Heart left ventricle (tissue), 16 donors: ENCODE measurements around the gene MICALL2. TPM values are rescaled to one million over a fixed set of nuclear protein-coding genes. Genes with fewer than 3 reads are reported as not detected.

ENCODE experiments used
- ATAC-seq, 4 donors: fragments of 200-7000 bp; cut with Tn5 transposase; one replicate each; pipeline ENCODE4 v1.9.1; 2020 to 2022; ENCODE audit warnings: moderate library complexity in 4 of 4, mild to moderate bottlenecking in 3 of 4, moderate number of reproducible peaks in 1 of 4
- DNase-seq, 5 donors: peaks; one replicate each; pipeline ENCODE4 v3.0.0-alpha.2; 2020
- H3K27ac ChIP-seq, 12 donors: fragments of 200-600 bp; sonication (generic) in 4 of 12; one replicate each; pipeline versions ENCODE4 v1.5.0 to v1.8.0; 2016 to 2022; ENCODE audit warnings: mild to moderate bottlenecking in 2 of 12
- H3K27me3 ChIP-seq, 9 donors: fragments of 200-600 bp; sonication (generic) in 2 of 9; one replicate each; pipeline versions ENCODE4 v1.5.1 to v1.8.0; 2016 to 2022; ENCODE audit warnings: mild to moderate bottlenecking in 3 of 9
- H3K36me3 ChIP-seq, 9 donors: fragments of 200-600 bp; sonication (generic) in 2 of 9; one replicate each; pipeline versions ENCODE4 v1.5.0 to v1.8.0; 2018 to 2022; ENCODE audit warnings: mild to moderate bottlenecking in 2 of 9
- H3K4me1 ChIP-seq, 12 donors: fragments of 200-600 bp; sonication (generic) in 4 of 12; one replicate each; pipeline versions ENCODE4 v1.5.0 to v1.8.0; 2016 to 2022; ENCODE audit warnings: mild to moderate bottlenecking in 3 of 12
- H3K4me3 ChIP-seq, 12 donors: fragments of 200-600 bp; sonication (generic) in 4 of 12; one replicate each; pipeline versions ENCODE4 v1.5.0 to v1.8.0; 2017 to 2022; ENCODE audit warnings: mild to moderate bottlenecking in 9 of 12, moderate library complexity in 4 of 12
- H3K9me3 ChIP-seq, 12 donors: fragments of 200-600 bp; sonication (generic) in 4 of 12; one replicate each; pipeline versions ENCODE4 v1.5.0 to v1.8.0; 2016 to 2022; ENCODE audit warnings: mild to moderate bottlenecking in 1 of 12
- CTCF ChIP-seq, 12 donors: fragments of 200-600 bp; sonication (generic) in 4 of 12; IDR thresholded peaks; one replicate each; pipeline versions ENCODE4 v1.5.0 to v1.8.0; 2018 to 2022; ENCODE audit warnings: antibody characterized with exemption in 12 of 12, mild to moderate bottlenecking in 5 of 12
- POLR2A ChIP-seq, 2 donors: fragments of 450-650 bp; IDR thresholded peaks; one replicate each; pipeline ENCODE4 v1.6.1; 2017; ENCODE audit warnings: antibody characterized with exemption in 2 of 2, mild to moderate bottlenecking in 2 of 2, moderate library complexity in 2 of 2
- WGBS, 4 donors: extraction: QIAGEN DNeasy Blood & Tissue Kit in 2 of 4; methylation state at CpG; one replicate each; pipeline versions ENCODE4 v1.1.5 to v1.1.7; 2013 to 2018; 5-methylcytosine and 5-hydroxymethylcytosine counted together
- intact Hi-C, 10 donors: fragments of 100-400 bp; cut with DNase I; formaldehyde crosslinking; loops; one replicate each; pipeline versions ENCODE4 v1.11.1 to v1.14.2; 2022
- polyA plus RNA-seq, 2 donors: library from polyadenylated mRNA; stranded (reverse); fragments of 200-250 nt; gene quantifications; one replicate each; pipeline ENCODE4 v1.2.3, GENCODE V29; 2013
- total RNA-seq, 9 donors: library from RNA; depleted of rRNA in 2 of 9; stranded (reverse); fragments of >200 nt in 2 of 9; fragmentation: NEBNext Ultra II Directional in 3 of 9; extraction: Animal tissue kit (Norgen Biotek cat#: 25700) in 3 of 9; gene quantifications; one replicate each; pipeline versions ENCODE4 v1.1.0 to v1.2.4, GENCODE V29; 2016 to 2023
- donor health status: ischemic (EF 13 %, LVEDD 7.1; RV severe dilation, severe dysfunction).
- donor health status: healthy with polysubstance abuse.
- donor health status: DM: no; HTN: yes; CAD: no.
- donor health status: DM: no; HTN: no; CAD: no.
- donor health status: ischemic (EF 25% LVEDD 6.9; RV normal size, moderate dysfunction).
- donor health status: ischemic (EF 25% LVEDD 5.7; RV mildly dilated, moderate dysfunction).
- donor health status: healthy.
- donor health status: DM: yes; HTN: yes; CAD: no.
- donor health status: ischemic (EF 35%, LVEDD 5.7; RV mildly dilated, moderate dysfunction).
- donor health status: nonischemic (EF 11% LVEDD 7.7; RV severe dilation, severe dysfunction).
- donor health status: DM: yes; HTN: yes; CAD: no.
- donor health status: PGD.
- donor health status: ischemic (EF 29% LVEDD 5.4; RV normal size, mild dysfunction).
- donor health status: nonischemic (EF 23%, LVEDD 6.1; RV moderate dilation, normal function).

Gene MICALL2
- total and polyA plus RNA-seq, 11 donors = 2.5 to 18.3 (median 8.4) TPM

DNA sequence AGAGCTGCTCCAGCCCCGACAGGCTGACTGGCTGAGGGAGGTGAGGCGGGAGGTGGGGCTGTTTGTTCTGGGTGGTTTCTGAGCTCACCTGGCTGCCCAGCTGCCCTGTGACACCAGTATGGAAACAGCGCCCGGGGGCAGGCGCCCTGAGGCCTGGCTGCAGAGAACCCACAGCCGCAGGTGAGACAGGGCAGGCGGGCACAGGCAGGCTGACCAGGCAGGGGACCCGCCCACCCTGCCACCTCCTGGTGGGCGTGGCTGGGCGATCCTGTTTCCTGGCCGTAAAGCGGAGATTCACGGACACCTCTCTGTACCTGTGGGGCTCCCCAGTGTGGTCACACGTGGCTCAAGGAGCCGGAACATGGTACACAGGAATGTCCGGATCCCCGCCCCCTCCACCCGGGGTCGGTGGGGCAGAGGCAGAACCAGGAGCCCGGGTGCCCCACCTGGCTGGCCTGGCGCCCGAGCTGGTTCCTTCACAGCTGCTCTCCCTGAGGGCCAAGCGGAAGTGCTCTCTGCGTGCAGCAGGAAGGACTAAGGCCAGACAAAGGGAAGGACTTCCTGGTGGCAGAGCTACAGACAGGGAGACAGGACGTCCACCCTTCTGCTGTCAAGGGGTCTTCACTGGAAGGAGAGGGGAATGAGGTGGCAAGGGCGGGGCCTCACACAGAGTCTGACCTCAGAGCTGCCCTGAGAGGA, 3.9 kb downstream of the MICALL2 start:
- 52 to 71% (median 67%) methylated on average over 10 to 26 of the region's 26 CpGs for WGBS, 4 donors
- Histone ChIP-seq H3K4me1 (peaks cover under 1 to 63% (median 45%) of the 10 kb centered on the region in 12 donors), H3K4me3 (peak overlapping the region in 10 of 12 donors; percentile 11 to 50 (median 32))

DNA sequence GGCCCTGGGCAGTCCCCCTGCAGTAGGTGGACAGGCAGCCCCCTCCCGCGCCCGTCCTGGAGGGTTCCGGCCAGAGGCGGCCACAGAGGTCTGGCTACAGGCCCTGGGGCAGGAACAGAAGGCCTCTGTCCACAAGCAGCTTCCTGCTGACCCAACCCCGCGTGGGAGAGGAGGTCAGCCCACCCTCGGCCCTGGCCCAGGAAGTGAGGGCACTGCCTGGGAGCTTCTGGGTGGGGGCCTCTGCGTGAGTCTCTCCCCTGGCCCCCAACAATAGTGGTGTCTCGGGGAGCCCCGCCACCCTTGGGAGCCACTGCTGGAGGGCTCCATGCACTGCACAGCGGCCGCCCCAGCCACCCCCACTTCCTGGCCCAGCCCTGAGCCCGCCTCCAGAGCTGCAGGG, 4.7 kb downstream of the MICALL2 start:
- 37 to 65% (median 49%) methylated on average over 7 to 14 of the region's 14 CpGs for WGBS, 4 donors
- TF ChIP-seq POLR2A (IDR thresholded peaks at IDR 0.05) = no peak
- TF ChIP-seq CTCF (IDR thresholded peaks at IDR 0.05) = no peak
- intact Hi-C loops = no loop called here
- Histone ChIP-seq H3K4me1 (peaks cover 0 to 58% (median 39%) of the 10 kb centered on the region in 12 donors), H3K4me3 (peak overlapping the region in 10 of 12 donors; percentile 11 to 50 (median 32)), H3K9me3 (no peaks in the 10 kb centered on the region), H3K27me3 (no peaks in the 10 kb centered on the region), H3K36me3 (peaks cover 0 to 5% (median 0%) of the 10 kb centered on the region in 9 donors), H3K27ac (peak overlapping the region; percentile 32 to 86 (median 70))
- DNase-seq = peak in 4 of 5 donors; percentile 59 to 73 (median 64)
- ATAC-seq = peak in 2 of 4 donors; percentile 3 to 52

More for the DNA sequence above, 3.9 kb downstream of the MICALL2 start:
- ATAC-seq (peak in 1 of 4 donors; percentile 1), DNase-seq (peak in 2 of 5 donors; percentile 46 to 51)
- intact Hi-C loops = no loop called here
- H3K36me3 ChIP-seq = no peaks in the 10 kb centered on the region
- peak overlapping the region; percentile 32 to 86 (median 70) for H3K27ac ChIP-seq
- H3K9me3 ChIP-seq = no peaks in the 10 kb centered on the region
- no peaks in the 10 kb centered on the region for H3K27me3 ChIP-seq
- TF ChIP-seq POLR2A (IDR thresholded peaks at IDR 0.05) (no peak), CTCF (IDR thresholded peaks at IDR 0.05) (no peak)

- no peak for ATAC-seq
- H3K4me1 ChIP-seq = peaks cover 0 to 43% (median 22%) of the 10 kb centered on the region in 12 donors
- WGBS, 4 donors = 72 to 80% (median 75%) methylated on average over 6 to 19 of the region's 19 CpGs
These were observed 7.1 kb downstream of the MICALL2 start for GRCh38 chr7:1452205-1452604.

More at GRCh38 chr7:1452205-1452604, 7.1 kb downstream of the MICALL2 start:
- intact Hi-C loops = no loop called here
- Histone ChIP-seq H3K27me3 (no peaks in the 10 kb centered on the region), H3K9me3 (no peaks in the 10 kb centered on the region), H3K36me3 (peaks cover 0 to 15% (median 0%) of the 10 kb centered on the region in 9 donors), H3K27ac (no peak overlapping the region), H3K4me3 (no peak overlapping the region)
- no peak for TF ChIP-seq CTCF (IDR thresholded peaks at IDR 0.05)
- no peak for TF ChIP-seq POLR2A (IDR thresholded peaks at IDR 0.05)
- DNase-seq = no peak
